ENCODE results near the gene SRBD1. TPM values are rescaled to one million over a fixed set of nuclear protein-coding genes. Genes with fewer than 3 reads are reported as not detected.

SRBD1 gene
- total RNA-seq, 1 donor from 2014 or later: 19.3 TPM

GRCh38 chr2:45524016-45524415, 87.1 kb downstream of the SRBD1 start:
- no peak for TF ChIP-seq CTCF (IDR thresholded peaks at IDR 0.05; ENCODE audit: unreplicated experiment)
- no peak overlapping the region for H3K27ac Mint-ChIP-seq
- peaks cover 18% of the 10 kb centered on the region for H3K9me3 Mint-ChIP-seq
- H3K4me1 Mint-ChIP-seq: no peaks in the 10 kb centered on the region
- no peak for DNase-seq (ENCODE audit: low spot score in 2 of 2, unreplicated experiment in 2 of 2)
- H3K4me3 Mint-ChIP-seq: no peak overlapping the region
- no peaks in the 10 kb centered on the region for H3K27me3 Mint-ChIP-seq (ENCODE audit: low read depth)
- peaks cover 21% of the 10 kb centered on the region for H3K36me3 Mint-ChIP-seq

GRCh38 chr2:45518546-45518945, 92.5 kb downstream of the SRBD1 start:
- Mint-ChIP-seq H3K27me3 (ENCODE audit: low read depth) (no peaks in the 10 kb centered on the region), H3K27ac (no peak overlapping the region), H3K4me3 (no peak overlapping the region), H3K4me1 (no peaks in the 10 kb centered on the region), H3K9me3 (no peaks in the 10 kb centered on the region), H3K36me3 (peaks cover 3% of the 10 kb centered on the region)
- no peak for TF ChIP-seq CTCF (IDR thresholded peaks at IDR 0.05; ENCODE audit: unreplicated experiment)
- DNase-seq (ENCODE audit: low spot score in 2 of 2, unreplicated experiment in 2 of 2): no peak

GRCh38 chr2:45510701-45511420, 100.2 kb downstream of the SRBD1 start:
- no peaks in the 10 kb centered on the region for H3K4me1 Mint-ChIP-seq
- no peak for TF ChIP-seq CTCF (IDR thresholded peaks at IDR 0.05; ENCODE audit: unreplicated experiment)
- H3K4me3 Mint-ChIP-seq: no peak overlapping the region
- H3K27me3 Mint-ChIP-seq (ENCODE audit: low read depth): no peaks in the 10 kb centered on the region
- no peaks in the 10 kb centered on the region for H3K36me3 Mint-ChIP-seq
- no peaks in the 10 kb centered on the region for H3K9me3 Mint-ChIP-seq
- DNase-seq (ENCODE audit: low spot score in 2 of 2, unreplicated experiment in 2 of 2): no peak
- H3K27ac Mint-ChIP-seq: no peak overlapping the region

GRCh38 chr2:45506756-45507155, 104.3 kb downstream of the SRBD1 start:
- no peak overlapping the region for H3K27ac Mint-ChIP-seq
- no peak for DNase-seq (ENCODE audit: low spot score in 2 of 2, unreplicated experiment in 2 of 2)
- no peaks in the 10 kb centered on the region for H3K27me3 Mint-ChIP-seq (ENCODE audit: low read depth)
- H3K9me3 Mint-ChIP-seq: no peaks in the 10 kb centered on the region
- no peak overlapping the region for H3K4me3 Mint-ChIP-seq
- H3K36me3 Mint-ChIP-seq: peaks cover 5% of the 10 kb centered on the region
- TF ChIP-seq CTCF (IDR thresholded peaks at IDR 0.05; ENCODE audit: unreplicated experiment): no peak
- H3K4me1 Mint-ChIP-seq: no peaks in the 10 kb centered on the region

- Mint-ChIP-seq H3K27ac (no peak overlapping the region), H3K4me3 (no peak overlapping the region), H3K9me3 (peaks cover 6% of the 10 kb centered on the region), H3K27me3 (ENCODE audit: low read depth) (no peaks in the 10 kb centered on the region), H3K4me1 (no peaks in the 10 kb centered on the region), H3K36me3 (peaks cover 11% of the 10 kb centered on the region)
- TF ChIP-seq CTCF (IDR thresholded peaks at IDR 0.05; ENCODE audit: unreplicated experiment): no peak
- DNase-seq (ENCODE audit: low spot score in 2 of 2, unreplicated experiment in 2 of 2): no peak
Observed at GRCh38 chr2:45505138-45505537, 105.9 kb downstream of the SRBD1 start.

Measured in mesothelial cell of epicardium (in vitro differentiated cells).